T47D (cell line): ENCODE results near the gene CCDC80.

ENCODE experiments used
- DNase-seq, 2 experiments: peaks; one replicate each; pipeline versions ENCODE4 v3.0.0 to v3.0.0-alpha.2; 2011 to 2012; ENCODE audit warnings: low read depth in 1 of 2, low spot score in 1 of 2
- JUND ChIP-seq: IDR thresholded peaks from 2 replicates; pipeline ENCODE4 v1.6.1; 2012; ENCODE audit warnings: low read depth
- in situ Hi-C: cut with HindIII; loops from 2 replicates; pipeline ENCODE4 v1.10.0; 2016; ENCODE audit warnings: low sequenced_read_pairs, low pct_unique_long_range_greater_than_20kb

The CCDC80 gene

GRCh38 chr3:112623213-112623612, 17.7 kb downstream of the CCDC80 start:
- no peak for TF ChIP-seq JUND
- DNase-seq: no peak
- in situ Hi-C loops: no loop called here

- no peak for DNase-seq
- no peak for TF ChIP-seq JUND
- in situ Hi-C loops: no loop called here
These were observed 21.6 kb downstream of the CCDC80 start for GRCh38 chr3:112619295-112619694.

- DNase-seq: no peak
- in situ Hi-C loops: no loop called here
- TF ChIP-seq JUND: no peak
These were observed 23.7 kb downstream of the CCDC80 start for GRCh38 chr3:112617285-112617684.

GRCh38 chr3:112615989-112616731, 24.8 kb downstream of the CCDC80 start:
- no peak for TF ChIP-seq JUND
- in situ Hi-C loops: no loop called here
- no peak for DNase-seq

GRCh38 chr3:112611752-112612515, 29.0 kb downstream of the CCDC80 start:
- TF ChIP-seq JUND: no peak
- in situ Hi-C loops: no loop called here
- DNase-seq: no peak

- TF ChIP-seq JUND: no peak
- in situ Hi-C loops: no loop called here
- DNase-seq: no peak
These were observed 30.8 kb downstream of the CCDC80 start for GRCh38 chr3:112610121-112610520.

- in situ Hi-C loops: no loop called here
- DNase-seq: no peak
- TF ChIP-seq JUND: no peak
These were observed 33.1 kb downstream of the CCDC80 start for GRCh38 chr3:112607863-112608262.

GRCh38 chr3:112606098-112606497, 34.8 kb downstream of the CCDC80 start:
- TF ChIP-seq JUND: no peak
- in situ Hi-C loops: no loop called here
- DNase-seq: no peak

- no peak for DNase-seq
- TF ChIP-seq JUND: no peak
- in situ Hi-C loops: no loop called here
These were observed 35.7 kb downstream of the CCDC80 start for GRCh38 chr3:112605285-112605684.

- no peak for TF ChIP-seq JUND
- no peak for DNase-seq
- in situ Hi-C loops: no loop called here
These were observed 36.4 kb downstream of the CCDC80 start for GRCh38 chr3:112604536-112604935.

GRCh38 chr3:112602217-112602838, 38.6 kb downstream of the CCDC80 start:
- no peak for TF ChIP-seq JUND
- in situ Hi-C loops: no loop called here
- no peak for DNase-seq

GRCh38 chr3:112598731-112599130, 42.2 kb downstream of the CCDC80 start:
- TF ChIP-seq JUND: no peak
- in situ Hi-C loops: no loop called here
- DNase-seq: no peak

- in situ Hi-C loops: no loop called here
- DNase-seq: no peak
- no peak for TF ChIP-seq JUND
These were observed 43.0 kb downstream of the CCDC80 start for GRCh38 chr3:112597945-112598344.

GRCh38 chr3:112594856-112595255, 46.1 kb downstream of the CCDC80 start:
- DNase-seq: no peak
- in situ Hi-C loops: no loop called here
- no peak for TF ChIP-seq JUND
